IMR-90 (cell line): Measurements from ENCODE around the gene CCSER1. TPM values are rescaled to one million over a fixed set of nuclear protein-coding genes. Genes with fewer than 3 reads are reported as not detected.

ENCODE experiments used
- ATAC-seq: fragments of 200-7000 bp; cut with Tn5 transposase; 2 replicates; pipeline ENCODE4 v1.9.1; 2020; ENCODE audit warnings: low read depth, mild to moderate bottlenecking, moderate library complexity
- BruUV-seq: library from RNA; stranded (reverse); fragments of 400-500 nt; replicated peaks from 2 replicates; lab custom pipeline; 2021; lab: Mats Ljungman, UMichigan
- CTCF ChIA-PET: fragments of 300-600 bp; formaldehyde crosslinking; extraction: SDS; loops from one replicate; lab custom pipeline; 2021; ENCODE audit warnings: antibody characterized with exemption; lab: Yijun Ruan, JAX
- POLR2A ChIA-PET: fragments of 300-600 bp; sonication (Branson Sonifier 250); formaldehyde crosslinking; loops from one replicate; lab custom pipeline; 2022; ENCODE audit warnings: antibody characterized with exemption; ENCODE audit not compliant: unreplicated experiment; lab: Charles Lee
- DNase-seq: peaks from one replicate; pipeline ENCODE4 v3.0.0; 2013
- H2AFZ ChIP-seq: replicated peaks from 2 replicates; pipeline ENCODE3; 2013; ENCODE audit warnings: low read length, mild to moderate bottlenecking; ENCODE audit not compliant: poor library complexity
- H2AK5ac ChIP-seq: 2 replicates; pipeline ENCODE4 v1.6.1; 2013; ENCODE audit warnings: low read depth, low read length, inconsistent platforms
- H2AK9ac ChIP-seq: replicated peaks from 2 replicates; pipeline ENCODE3; 2013; ENCODE audit warnings: mild to moderate bottlenecking, low read depth, low read length, moderate library complexity; ENCODE audit not compliant: poor library complexity
- H2BK120ac ChIP-seq: 2 replicates; pipeline ENCODE4 v1.6.1; 2013; ENCODE audit warnings: low read depth, low read length, inconsistent platforms
- H2BK15ac ChIP-seq: 3 replicates; pipeline ENCODE4 v1.6.1; 2013; ENCODE audit warnings: low read depth, low read length, inconsistent platforms
- H2BK20ac ChIP-seq: 2 replicates; pipeline ENCODE4 v1.6.1; 2013; ENCODE audit warnings: low read depth, mild to moderate bottlenecking, inconsistent platforms, low read length, moderate library complexity
- H2BK5ac ChIP-seq: 2 replicates; pipeline ENCODE4 v1.6.1; 2013; ENCODE audit warnings: mild to moderate bottlenecking, low read depth, low read length, inconsistent platforms; ENCODE audit not compliant: poor library complexity, severe bottlenecking
- H3K14ac ChIP-seq: replicated peaks from 2 replicates; pipeline ENCODE4 v1.6.1; 2013; ENCODE audit warnings: low read depth, low read length, inconsistent platforms
- H3K18ac ChIP-seq: 2 replicates; pipeline ENCODE4 v1.6.1; 2013; ENCODE audit warnings: low read depth, low read length, control low read depth
- H3K23ac ChIP-seq: 2 replicates; pipeline ENCODE4 v1.6.1; 2013; ENCODE audit warnings: low read depth, low read length, inconsistent platforms
- H3K27ac ChIP-seq: 2 replicates; pipeline ENCODE4 v1.5.1; 2013; ENCODE audit warnings: mild to moderate bottlenecking, control low read depth, low read length; ENCODE audit not compliant: insufficient read depth
- H3K27me3 ChIP-seq: 2 replicates; pipeline ENCODE4 v1.6.1; 2013; ENCODE audit warnings: low read length; ENCODE audit not compliant: control insufficient read depth, insufficient read depth
- H3K36me3 ChIP-seq: 2 replicates; pipeline ENCODE4 v1.6.1; 2013; ENCODE audit warnings: low read length, mixed read lengths; ENCODE audit not compliant: control insufficient read depth, insufficient read depth
- H3K4ac ChIP-seq: 2 replicates; pipeline ENCODE4 v1.6.1; 2013; ENCODE audit warnings: low read depth, low read length, inconsistent platforms
- H3K4me1 ChIP-seq: 2 replicates; pipeline ENCODE4 v1.6.1; 2013; ENCODE audit warnings: low read length, mixed read lengths; ENCODE audit not compliant: control insufficient read depth, insufficient read depth
- H3K4me2 ChIP-seq: 2 replicates; pipeline ENCODE4 v1.6.1; 2013; ENCODE audit warnings: low read depth, mild to moderate bottlenecking, control low read depth, low read length, moderate library complexity
- H3K4me3 ChIP-seq: 2 replicates; pipeline ENCODE4 v1.5.1; 2013; ENCODE audit warnings: low read depth, mild to moderate bottlenecking, control low read depth, low read length, moderate library complexity; ENCODE audit not compliant: insufficient read depth
- H3K56ac ChIP-seq: 2 replicates; pipeline ENCODE4 v1.6.1; 2013; ENCODE audit warnings: low read length, inconsistent platforms; ENCODE audit not compliant: insufficient read depth; ENCODE audit errors: extremely low read depth
- H3K79me1 ChIP-seq, 2 experiments: 2 replicates each; pipeline ENCODE4 v1.6.1; 2013; ENCODE audit warnings: low read length in 2 of 2, inconsistent platforms in 1 of 2, low read depth in 1 of 2
- H3K9ac ChIP-seq: 2 replicates; pipeline ENCODE4 v1.6.1; 2013; ENCODE audit warnings: low read depth, low read length, control low read depth
- H3K9me1 ChIP-seq: 2 replicates; pipeline ENCODE4 v1.6.1; 2013; ENCODE audit warnings: low read length, inconsistent platforms; ENCODE audit not compliant: insufficient read depth
- H3K9me3 ChIP-seq: 2 replicates; pipeline ENCODE4 v1.6.1; 2013; ENCODE audit warnings: low read length; ENCODE audit not compliant: control insufficient read depth, insufficient read depth
- H4K20me1 ChIP-seq: 2 replicates; pipeline ENCODE4 v1.6.1; 2013; ENCODE audit warnings: low read length, inconsistent platforms; ENCODE audit not compliant: insufficient read depth
- H4K5ac ChIP-seq: 2 replicates; pipeline ENCODE4 v1.6.1; 2013; ENCODE audit warnings: mild to moderate bottlenecking, low read depth, low read length, control low read depth
- H4K8ac ChIP-seq, 2 experiments: 2 replicates each; pipeline ENCODE4 v1.6.1; 2013; ENCODE audit warnings: low read depth in 2 of 2, low read length in 2 of 2, control low read depth in 1 of 2, inconsistent platforms in 1 of 2
- H4K91ac ChIP-seq: 2 replicates; pipeline ENCODE4 v1.6.1; 2013; ENCODE audit warnings: low read depth, low read length, inconsistent platforms; ENCODE audit not compliant: insufficient read depth
- BHLHE40 ChIP-seq: fragments of 150-350 bp; IDR thresholded peaks from 2 replicates; pipeline ENCODE4 v1.6.1; 2016; ENCODE audit warnings: mild to moderate bottlenecking, low read depth, low read length
- CEBPB ChIP-seq: IDR thresholded peaks from 2 replicates; pipeline ENCODE4 v1.6.1; 2012; ENCODE audit warnings: low read depth, low read length, improper control_type of control experiment
- CHD1 ChIP-seq: IDR thresholded peaks from 2 replicates; pipeline ENCODE4 v1.6.1; 2012; ENCODE audit warnings: low read depth, low read length, improper control_type of control experiment
- CTCF ChIP-seq: conservative IDR thresholded peaks from 2 replicates; pipeline ENCODE4 v1.5.1; 2012; ENCODE audit warnings: mild to moderate bottlenecking, low read depth, low read length, improper control_type of control experiment
- MAFK ChIP-seq: IDR thresholded peaks from 2 replicates; pipeline ENCODE4 v1.6.1; 2012; ENCODE audit warnings: low read depth, low read length, improper control_type of control experiment
- MAZ ChIP-seq: IDR thresholded peaks from 2 replicates; pipeline ENCODE4 v1.6.1; 2012; ENCODE audit warnings: low read depth, mild to moderate bottlenecking, low read length, improper control_type of control experiment, moderate library complexity, borderline replicate concordance
- POLR2A ChIP-seq: IDR thresholded peaks from 2 replicates; pipeline ENCODE4 v1.6.1; 2012; ENCODE audit warnings: mild to moderate bottlenecking, low read depth, low read length
- RAD21 ChIP-seq: IDR thresholded peaks from 2 replicates; pipeline ENCODE4 v1.6.1; 2012; ENCODE audit warnings: low read length, improper control_type of control experiment
- RCOR1 ChIP-seq: IDR thresholded peaks from 2 replicates; pipeline ENCODE4 v1.6.1; 2012; ENCODE audit warnings: mild to moderate bottlenecking, low read length, improper control_type of control experiment; ENCODE audit not compliant: insufficient replicate concordance
- RFX5 ChIP-seq: IDR thresholded peaks from 2 replicates; pipeline ENCODE4 v1.8.0; 2012; ENCODE audit warnings: low read depth, mild to moderate bottlenecking, low read length, moderate library complexity
- SMC3 ChIP-seq: fragments of 150-350 bp; IDR thresholded peaks from 2 replicates; pipeline ENCODE4 v1.6.1; 2016; ENCODE audit warnings: low read depth, mild to moderate bottlenecking, antibody characterized with exemption, low read length, moderate library complexity
- WGBS, 2 experiments: methylation state at CpG; one replicate each; pipeline versions ENCODE4 v1.1.5 to v1.1.7; 2013; ENCODE audit warnings: missing lambda C conversion rate in 2 of 2; ENCODE audit not compliant: insufficient read length in 1 of 2; ENCODE audit errors: extremely low coverage in 2 of 2; 5-methylcytosine and 5-hydroxymethylcytosine counted together
- dilution Hi-C: fragments of 300-500 bp; cut with HindIII; formaldehyde crosslinking; loops from one replicate; pipeline ENCODE4 v1.14.3; 2018; ENCODE audit warnings: low sequenced_read_pairs; ENCODE audit not compliant: unreplicated experiment
- in situ Hi-C: fragments of 300-500 bp; cut with MboI; formaldehyde crosslinking; loops from 3 replicates; pipeline ENCODE4 v1.14.3; 2019; ENCODE audit warnings: low sequenced_read_pairs, inconsistent platforms, mixed read lengths
- intact Hi-C: fragments of 100-400 bp; cut with micrococcal nuclease; formaldehyde crosslinking; loops from 2 replicates; pipeline ENCODE4 v1.10.0; 2022
- polyA plus RNA-seq, 3 experiments: library from polyadenylated mRNA; depleted of rRNA; stranded (reverse); fragments of >200 nt; gene quantifications; 2 replicates each; pipeline ENCODE4 v1.2.3, GENCODE V29; 2012; ENCODE audit warnings: low replicate concordance in 1 of 3
- total RNA-seq: library from RNA; depleted of rRNA; stranded (reverse); fragments of >200 nt; gene quantifications from 2 replicates; pipeline ENCODE4 v1.2.3, GENCODE V29; 2012

Gene CCSER1
- total and polyA plus RNA-seq, 2 of the 4 experiments (the other 2 are of a cell fraction), result not detected

- DNase-seq (no peak), ATAC-seq (no peak)
- Histone ChIP-seq H4K5ac (no peak overlapping the region), H2BK5ac (no peak overlapping the region), H3K9me1 (no peaks in the 10 kb centered on the region), H4K20me1 (no peaks in the 10 kb centered on the region), H3K4me1 (no peaks in the 10 kb centered on the region), H3K27ac (no peak overlapping the region), H3K79me1 (no peaks in the 10 kb centered on the region), H2BK20ac (no peak overlapping the region), H2AK9ac (no peak overlapping the region), H3K36me3 (no peaks in the 10 kb centered on the region), H3K23ac (no peak overlapping the region), H3K9ac (no peak overlapping the region), H3K27me3 (no peaks in the 10 kb centered on the region), H3K4ac (no peak overlapping the region), H3K4me3 (no peak overlapping the region), H4K8ac (no peak overlapping the region), H2AK5ac (no peak overlapping the region), H2AFZ (no peak overlapping the region), H4K91ac (no peak overlapping the region), H2BK15ac (no peak overlapping the region), H3K9me3 (no peaks in the 10 kb centered on the region; the same call in 1 of the 2 replicates), H3K56ac (no peak overlapping the region), H3K14ac (no peak overlapping the region), H2BK120ac (no peak overlapping the region), H3K18ac (no peak overlapping the region), H3K4me2 (no peak overlapping the region)
- intact Hi-C loops (no loop called here), dilution Hi-C loops (no loop called here), in situ Hi-C loops (no loop called here)
- ChIA-PET POLR2A (no interaction called here), CTCF (no interaction called here)
- no TSS peak for BruUV-seq
- no CpG with 5 or more reads among the region's 8 CpGs for WGBS, 2 experiments
- no peak for TF ChIP-seq POLR2A
- no peak for TF ChIP-seq RCOR1
- TF ChIP-seq MAFK, result no peak
- TF ChIP-seq CEBPB, result no peak
- no peak for TF ChIP-seq RAD21
- TF ChIP-seq SMC3, result no peak
- no peak for TF ChIP-seq RFX5
- TF ChIP-seq BHLHE40, result no peak
- no peak for TF ChIP-seq CTCF
- TF ChIP-seq MAZ, result no peak
- TF ChIP-seq CHD1, result no peak
Observed at GRCh38 chr4:91598696-91599095, 1471.5 kb downstream of the CCSER1 start.
